NCI-H2227 (cell line): ENCODE data around the gene UNC13C.
"Not testable (repeated sequence)": the region's sequence is repeated elsewhere in the genome, so short reads cannot be mapped to it uniquely, and the experiment has no call there.

Experiments used
- DNase-seq: peaks from one replicate; lab custom pipeline; 2025; ENCODE audit not compliant: unreplicated experiment; lab: John Stamatoyannopoulos, UW

The UNC13C gene

GRCh38 chr15:54450288-54450687, 472.0 kb downstream of the UNC13C start:
- not testable (repeated sequence) for DNase-seq

GRCh38 chr15:54456413-54456812, 478.2 kb downstream of the UNC13C start:
- no peak for DNase-seq

- DNase-seq: no peak
These were observed 484.3 kb downstream of the UNC13C start for GRCh38 chr15:54462511-54462913.

GRCh38 chr15:54481819-54482218, 503.6 kb downstream of the UNC13C start:
- no peak for DNase-seq

GRCh38 chr15:54482251-54482650, 504.0 kb downstream of the UNC13C start:
- DNase-seq: no peak

- DNase-seq: no peak
These were observed 522.1 kb downstream of the UNC13C start for GRCh38 chr15:54500330-54500729.

- no peak for DNase-seq
These were observed 524.3 kb downstream of the UNC13C start for GRCh38 chr15:54502416-54503075.

GRCh38 chr15:54504695-54505094, 526.5 kb downstream of the UNC13C start:
- no peak for DNase-seq

GRCh38 chr15:54506977-54507524, 528.8 kb downstream of the UNC13C start:
- no peak for DNase-seq

GRCh38 chr15:54514601-54515000, 536.4 kb downstream of the UNC13C start:
- DNase-seq: no peak

- DNase-seq: no peak
These were observed 537.7 kb downstream of the UNC13C start for GRCh38 chr15:54515664-54516582.

GRCh38 chr15:54517366-54517765, 539.1 kb downstream of the UNC13C start:
- DNase-seq: no peak

- no peak for DNase-seq
These were observed 540.1 kb downstream of the UNC13C start for GRCh38 chr15:54518156-54518882.

- no peak for DNase-seq
These were observed 541.3 kb downstream of the UNC13C start for GRCh38 chr15:54519577-54519976.

GRCh38 chr15:54520616-54521015, 542.4 kb downstream of the UNC13C start:
- no peak for DNase-seq

GRCh38 chr15:54521206-54521605, 543.0 kb downstream of the UNC13C start:
- DNase-seq: no peak

- no peak for DNase-seq
These were observed 549.8 kb downstream of the UNC13C start for GRCh38 chr15:54528021-54528420.

- DNase-seq: no peak
These were observed 562.5 kb downstream of the UNC13C start for GRCh38 chr15:54540721-54541120.

- DNase-seq: no peak
These were observed 569.2 kb downstream of the UNC13C start for GRCh38 chr15:54547491-54547890.

- no peak for DNase-seq
These were observed 572.7 kb downstream of the UNC13C start for GRCh38 chr15:54550954-54551353.

GRCh38 chr15:54556231-54556630, 578.0 kb downstream of the UNC13C start:
- DNase-seq: no peak
